ENCODE data around the gene NBPF3. TPM values are rescaled to one million over a fixed set of nuclear protein-coding genes. Genes with fewer than 3 reads are reported as not detected.

Gene NBPF3
- total RNA-seq, 1 experiment from 2014 or later = 17.3 TPM

GRCh38 chr1:21530368-21531016, 90.6 kb downstream of the NBPF3 start:
- Histone ChIP-seq H3K9me3 (ENCODE audit: control insufficient read depth in 1 of 2, insufficient read depth in 1 of 2, low read depth in 1 of 2, low read length in 2 of 2) (no peaks in the 10 kb centered on the region), H3K36me3 (ENCODE audit: control insufficient read depth in 1 of 2, insufficient read depth in 2 of 2, low read length in 2 of 2) (no peaks in the 10 kb centered on the region), H4K20me1 (ENCODE audit: insufficient read depth) (no peaks in the 10 kb centered on the region), H3K9ac (ENCODE audit: low read length) (no peak overlapping the region), H3K27ac (ENCODE audit: low read depth, low read length) (no peak overlapping the region), H3K4me3 (replicated peaks in 1 of 2; ENCODE audit: low read depth in 1 of 2, low read length in 2 of 2) (no peak overlapping the region), H3K4me1 (ENCODE audit: control insufficient read depth in 1 of 2, insufficient read depth in 2 of 2, low read length in 2 of 2) (no peaks in the 10 kb centered on the region), H3K27me3 (ENCODE audit: insufficient read depth, low read length) (0 out of 2 replicates have a peak, but pooled peaks cover 4% of the 10 kb centered on the region), H3K79me2 (ENCODE audit: insufficient read depth, low read length) (no peaks in the 10 kb centered on the region), H2AFZ (ENCODE audit: low read depth, low read length, poor library complexity, severe bottlenecking) (no peak overlapping the region), H3K4me2 (ENCODE audit: low read length) (no peak overlapping the region), H3K9me2 (ENCODE audit: insufficient read depth) (no peaks in the 10 kb centered on the region)
- intact Hi-C loops (cut with micrococcal nuclease) = no loop called here
- no TSS peak for BruUV-seq (replicated peaks)
- ATAC-seq (no peak), DNase-seq (ENCODE audit: low read depth, low spot score) (no peak)
- TF ChIP-seq SP1 (IDR thresholded peaks at IDR 0.05; ENCODE audit: low read depth) (no peak), ZFX (IDR thresholded peaks at IDR 0.05) (no peak), POLR2A (IDR thresholded peaks at IDR 0.05; ENCODE audit: borderline replicate concordance, extremely low read depth, insufficient read depth, insufficient read length) (no peak), CTCF (IDR thresholded peaks at IDR 0.05 in 2 of 3, conservative IDR thresholded peaks at IDR 0.05 in 1 of 3; ENCODE audit: borderline replicate concordance in 1 of 3, insufficient read depth in 1 of 3, low read depth in 2 of 3, low read length in 2 of 3) (no peak), TCF7L2 (IDR thresholded peaks at IDR 0.05; ENCODE audit: borderline replicate concordance, extremely low read depth, insufficient read depth, insufficient read length) (no peak), EZH2phosphoT487 (IDR thresholded peaks at IDR 0.05; ENCODE audit: borderline replicate concordance) (no peak), SIN3A (IDR thresholded peaks at IDR 0.05; ENCODE audit: low read depth) (no peak), JUND (IDR thresholded peaks at IDR 0.05) (no peak), ATF3 (IDR thresholded peaks at IDR 0.05) (no peak), ZNF274 (IDR thresholded peaks at IDR 0.05; ENCODE audit: low read depth, low read length) (no peak), EZH2 (IDR thresholded peaks at IDR 0.05) (no peak), FOSL1 (IDR thresholded peaks at IDR 0.05; ENCODE audit: low read depth) (no peak), EGR1 (IDR thresholded peaks at IDR 0.05; ENCODE audit: low read depth) (no peak), ELF1 (IDR thresholded peaks at IDR 0.05; ENCODE audit: borderline replicate concordance, low read depth) (no peak), POLR2AphosphoS5 (IDR thresholded peaks at IDR 0.05; ENCODE audit: low read depth, low read length) (no peak), YY1 (IDR thresholded peaks at IDR 0.05; ENCODE audit: extremely low read depth, insufficient replicate concordance, low read depth, low read length) (no peak)
- TF ChIP-seq, protein P1, sequence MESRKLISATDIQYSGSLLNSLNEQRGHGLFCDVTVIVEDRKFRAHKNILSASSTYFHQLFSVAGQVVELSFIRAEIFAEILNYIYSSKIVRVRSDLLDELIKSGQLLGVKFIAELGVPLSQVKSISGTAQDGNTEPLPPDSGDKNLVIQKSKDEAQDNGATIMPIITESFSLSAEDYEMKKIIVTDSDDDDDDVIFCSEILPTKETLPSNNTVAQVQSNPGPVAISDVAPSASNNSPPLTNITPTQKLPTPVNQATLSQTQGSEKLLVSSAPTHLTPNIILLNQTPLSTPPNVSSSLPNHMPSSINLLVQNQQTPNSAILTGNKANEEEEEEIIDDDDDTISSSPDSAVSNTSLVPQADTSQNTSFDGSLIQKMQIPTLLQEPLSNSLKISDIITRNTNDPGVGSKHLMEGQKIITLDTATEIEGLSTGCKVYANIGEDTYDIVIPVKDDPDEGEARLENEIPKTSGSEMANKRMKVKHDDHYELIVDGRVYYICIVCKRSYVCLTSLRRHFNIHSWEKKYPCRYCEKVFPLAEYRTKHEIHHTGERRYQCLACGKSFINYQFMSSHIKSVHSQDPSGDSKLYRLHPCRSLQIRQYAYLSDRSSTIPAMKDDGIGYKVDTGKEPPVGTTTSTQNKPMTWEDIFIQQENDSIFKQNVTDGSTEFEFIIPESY (IDR thresholded peaks at IDR 0.05; ENCODE audit: extremely low read depth, insufficient replicate concordance, low read length) = no peak
- CTCF ChIA-PET = no interaction called here
- RAD21 ChIA-PET (ENCODE audit: low non-redundant PET in 1 of 2, low total read pairs in 2 of 2, uncharacterized antibody in 2 of 2, unreplicated experiment in 2 of 2) = no interaction called here
- POLR2A ChIA-PET = no interaction called here
